UCSD-AML1 (cell line): Measurements from ENCODE around the gene FABP3.
"Not testable (repeated sequence)": the region's sequence is repeated elsewhere in the genome, so short reads cannot be mapped to it uniquely, and the experiment has no call there.

Experiments used
- DNase-seq: peaks from one replicate; lab custom pipeline; 2025; ENCODE audit not compliant: unreplicated experiment; lab: John Stamatoyannopoulos, UW

FABP3 gene

GRCh38 chr1:31399976-31400375 lies 27.1 kb upstream of the FABP3 start:
- DNase-seq = no peak

GRCh38 chr1:31398246-31398645 lies 25.4 kb upstream of the FABP3 start:
- DNase-seq = no peak

DNA sequence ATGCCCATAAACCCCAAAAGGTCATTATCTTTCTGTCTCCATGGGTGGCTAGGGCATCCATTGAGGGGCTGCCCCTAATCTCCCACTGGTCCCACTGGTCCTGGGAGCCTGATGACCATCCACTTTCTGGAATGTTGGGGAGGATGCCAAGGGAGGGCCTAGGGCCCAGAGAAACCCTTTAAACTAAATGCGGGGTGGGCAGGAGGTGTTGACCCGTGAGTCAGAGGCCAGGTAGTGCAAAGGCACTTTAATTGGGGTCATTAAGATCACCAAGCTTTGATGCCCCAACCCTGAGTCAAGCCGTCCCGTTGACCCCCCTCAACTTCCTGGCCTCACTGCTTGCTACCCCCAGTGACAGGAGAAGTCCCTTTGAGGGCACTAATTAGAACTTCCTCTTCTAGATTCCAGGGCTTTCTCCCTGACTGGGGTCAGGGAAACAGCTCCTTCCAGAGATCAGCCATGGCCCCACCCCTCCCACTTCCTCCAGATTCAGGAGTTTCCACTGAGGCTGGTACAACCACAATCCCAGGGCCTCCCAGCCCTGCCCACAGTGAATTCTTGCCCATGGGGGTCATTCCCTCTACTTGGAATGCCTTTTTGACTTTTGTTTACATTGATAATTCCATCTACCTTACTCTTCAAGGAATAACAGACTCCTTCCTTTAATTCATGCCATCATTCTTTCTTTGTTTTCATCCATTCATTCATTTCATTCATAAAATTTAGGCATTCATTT lies 24.7 kb upstream of the FABP3 start:
- no peak for DNase-seq

GRCh38 chr1:31396633-31397351 lies 23.9 kb upstream of the FABP3 start:
- no peak for DNase-seq

GRCh38 chr1:31394584-31395193 lies 21.8 kb upstream of the FABP3 start:
- DNase-seq = peak; percentile 81

- no peak for DNase-seq
Observed at GRCh38 chr1:31393463-31393862, 20.6 kb upstream of the FABP3 start.

DNA sequence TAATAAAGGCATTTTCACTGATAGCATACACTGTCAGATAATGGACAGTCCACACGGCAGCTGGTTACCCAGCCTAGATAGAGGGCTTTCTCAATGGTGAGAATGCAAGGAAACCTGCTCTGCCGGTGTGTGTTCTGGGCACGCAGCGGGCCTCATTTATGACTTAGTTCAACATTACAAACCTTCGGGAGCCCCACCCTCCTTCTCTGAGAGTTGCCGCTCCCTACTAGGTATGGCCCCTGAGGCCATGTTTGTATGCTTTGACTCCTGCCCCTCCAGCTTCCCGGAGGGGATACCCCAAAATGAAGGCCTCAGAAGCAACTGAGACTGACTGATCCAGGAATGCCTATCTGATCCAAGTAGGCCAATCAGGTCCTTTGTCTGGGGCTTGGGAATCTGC lies 17.2 kb upstream of the FABP3 start:
- DNase-seq = no peak

GRCh38 chr1:31389616-31390015 lies 16.7 kb upstream of the FABP3 start:
- DNase-seq = no peak

- DNase-seq = no peak
Observed at GRCh38 chr1:31387612-31388011, 14.7 kb upstream of the FABP3 start.

DNA sequence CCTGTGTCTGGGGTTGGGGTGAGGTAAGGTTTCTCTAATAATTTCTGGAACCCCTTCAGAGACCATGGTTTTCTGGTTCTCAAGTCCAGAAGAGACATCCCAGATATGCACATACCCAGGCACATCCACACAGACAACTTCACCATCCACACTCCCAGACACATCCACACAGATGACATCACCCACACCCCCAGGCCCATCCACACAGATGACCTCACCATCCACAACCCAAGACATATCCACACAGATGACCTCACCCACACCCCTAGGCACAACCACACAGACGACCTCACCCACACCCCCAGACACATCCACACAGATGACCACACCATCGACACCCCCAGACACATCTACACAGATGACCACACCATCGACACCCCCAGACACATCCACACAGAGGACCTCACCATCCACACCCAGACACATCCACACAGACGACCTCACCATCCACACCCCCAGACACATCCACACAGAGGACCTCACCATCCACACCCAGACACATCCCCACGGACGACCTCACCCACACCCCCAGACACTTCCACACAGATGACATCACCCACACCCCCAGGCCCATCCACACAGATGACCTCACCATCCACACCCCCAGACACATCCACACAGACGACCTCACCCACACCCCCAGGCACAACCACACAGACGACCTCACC lies 13.8 kb upstream of the FABP3 start:
- DNase-seq = not testable (repeated sequence)

GRCh38 chr1:31383967-31384366 lies 11.1 kb upstream of the FABP3 start:
- DNase-seq = no peak

DNA sequence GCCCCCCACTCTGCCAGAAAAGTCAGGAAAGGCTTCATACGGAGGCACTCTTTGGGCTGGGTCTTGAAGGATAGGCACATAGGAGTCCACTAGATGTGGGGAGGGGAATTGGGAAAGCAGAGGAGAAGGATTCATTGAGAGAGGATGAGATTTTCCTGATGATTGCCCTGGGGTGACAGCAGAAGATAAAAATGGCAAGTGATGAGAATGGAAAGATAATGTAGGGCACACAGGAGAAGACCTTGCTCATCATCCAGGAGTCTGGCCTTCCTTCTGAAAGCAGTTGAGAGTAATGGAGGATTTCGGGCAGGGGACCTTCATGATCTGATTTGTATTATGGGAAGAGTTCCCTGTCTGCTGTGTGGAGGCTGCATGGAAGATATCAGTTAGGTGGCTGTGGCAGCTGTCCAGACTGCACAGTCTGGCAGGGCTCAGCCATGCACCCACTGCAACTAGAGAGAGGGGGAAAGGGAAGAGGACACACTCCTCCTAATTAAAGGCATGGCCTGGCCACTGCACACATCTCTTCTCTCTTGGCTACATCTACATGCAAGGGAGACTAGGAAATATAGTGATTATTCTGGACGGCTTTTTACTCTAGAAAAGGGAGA lies 9.6 kb upstream of the FABP3 start:
- no peak for DNase-seq

DNA sequence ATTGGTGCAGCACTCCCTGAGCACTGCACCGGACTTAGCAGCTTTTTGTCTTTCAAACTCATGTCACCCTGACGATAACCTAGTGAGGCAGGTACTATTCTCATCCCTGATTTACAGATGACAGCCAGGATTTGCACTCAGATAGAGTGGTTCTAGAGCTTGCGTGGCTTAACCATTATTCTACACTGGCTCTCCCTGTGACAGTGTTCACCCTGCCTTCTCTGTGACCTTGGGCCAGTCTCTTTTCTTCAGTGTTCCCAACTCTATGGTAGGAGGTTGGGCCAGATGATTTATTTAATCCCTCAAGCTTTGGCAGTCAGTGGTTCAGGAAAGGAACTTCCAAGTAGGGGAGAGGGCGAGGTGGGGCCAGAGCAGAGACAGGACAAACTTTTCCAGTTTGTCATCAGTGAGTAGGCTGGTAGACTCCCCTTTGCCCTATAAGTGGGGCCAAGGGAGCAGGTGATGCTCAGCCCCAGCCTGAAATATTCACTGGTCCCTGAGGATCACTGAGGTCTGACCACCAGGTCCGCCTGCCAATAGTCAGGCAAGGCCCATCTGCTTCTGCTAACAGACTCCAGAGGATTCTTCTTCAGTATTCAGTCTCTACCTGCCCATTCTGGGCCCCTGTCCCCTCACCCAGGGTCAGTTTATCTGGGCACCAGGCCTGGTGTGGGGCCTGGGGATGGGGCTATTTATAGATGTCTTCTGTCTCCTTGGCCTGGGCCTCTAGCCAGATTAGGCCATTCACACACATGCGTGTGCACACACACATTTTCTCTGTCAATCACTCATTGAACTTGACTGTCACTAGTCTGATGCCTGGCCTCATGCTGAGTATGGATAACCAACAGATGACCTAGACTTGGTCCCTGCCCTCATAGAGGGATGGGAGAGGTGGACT lies 8.8 kb upstream of the FABP3 start:
- no peak for DNase-seq

DNA sequence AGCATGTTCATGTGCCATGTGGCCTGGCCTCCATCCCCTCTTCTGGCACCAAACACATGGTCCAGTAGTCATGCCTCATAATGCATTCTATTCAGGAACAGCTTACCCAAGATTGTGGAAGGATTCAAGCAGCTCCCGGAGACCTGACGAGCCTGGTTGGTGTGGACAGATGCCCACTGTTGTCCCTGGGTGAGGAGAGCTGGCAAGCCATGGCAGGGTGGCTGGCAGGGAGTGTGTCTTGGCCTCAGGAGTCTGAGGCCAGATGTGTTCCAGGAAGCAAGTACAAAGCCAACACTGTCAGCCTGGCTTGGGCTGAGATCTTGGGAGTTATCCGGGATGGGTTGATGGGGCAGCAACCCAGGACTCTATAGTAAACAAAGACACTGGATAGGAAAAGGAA lies 7.3 kb upstream of the FABP3 start:
- no peak for DNase-seq

- DNase-seq = no peak
Observed at GRCh38 chr1:31378001-31378400, 5.1 kb upstream of the FABP3 start.

- DNase-seq = no peak
Observed at GRCh38 chr1:31377364-31377863, 4.5 kb upstream of the FABP3 start.

DNA sequence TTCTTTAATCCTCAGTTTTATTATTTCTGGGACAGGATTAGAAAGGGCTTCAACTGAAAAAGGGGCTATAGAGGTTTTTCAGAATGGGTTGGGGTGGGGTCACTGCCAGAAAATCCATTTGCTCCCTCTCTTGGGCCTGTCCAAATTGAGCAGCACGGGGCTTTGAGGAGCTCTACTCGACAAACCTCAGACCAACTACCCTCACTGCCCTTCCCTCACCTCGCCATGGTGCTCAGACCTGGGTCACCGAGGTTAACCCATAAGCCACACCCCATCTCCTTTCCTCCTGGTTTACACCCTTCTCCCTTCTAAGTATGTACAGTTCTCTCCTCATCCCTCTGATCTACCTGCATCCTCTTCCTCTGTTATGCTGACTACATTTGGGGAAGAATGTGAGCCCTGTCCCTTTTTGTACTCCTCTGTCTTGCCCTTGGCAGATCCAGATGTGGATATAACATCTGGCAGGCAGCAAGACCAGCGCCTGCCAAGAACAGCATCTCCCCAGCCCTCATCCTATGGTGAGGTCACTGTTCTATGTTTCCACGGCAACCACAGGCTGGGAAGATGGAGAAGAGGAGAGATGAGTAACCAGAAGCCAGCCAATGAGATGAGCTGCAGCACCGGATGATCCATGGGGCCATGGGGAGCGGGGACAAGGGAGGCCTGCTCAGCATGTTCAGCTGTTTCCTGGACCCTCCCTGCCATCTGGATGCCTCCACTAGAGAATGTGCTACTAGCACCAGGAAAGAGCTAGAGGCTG lies 3.7 kb upstream of the FABP3 start:
- no peak for DNase-seq

DNA sequence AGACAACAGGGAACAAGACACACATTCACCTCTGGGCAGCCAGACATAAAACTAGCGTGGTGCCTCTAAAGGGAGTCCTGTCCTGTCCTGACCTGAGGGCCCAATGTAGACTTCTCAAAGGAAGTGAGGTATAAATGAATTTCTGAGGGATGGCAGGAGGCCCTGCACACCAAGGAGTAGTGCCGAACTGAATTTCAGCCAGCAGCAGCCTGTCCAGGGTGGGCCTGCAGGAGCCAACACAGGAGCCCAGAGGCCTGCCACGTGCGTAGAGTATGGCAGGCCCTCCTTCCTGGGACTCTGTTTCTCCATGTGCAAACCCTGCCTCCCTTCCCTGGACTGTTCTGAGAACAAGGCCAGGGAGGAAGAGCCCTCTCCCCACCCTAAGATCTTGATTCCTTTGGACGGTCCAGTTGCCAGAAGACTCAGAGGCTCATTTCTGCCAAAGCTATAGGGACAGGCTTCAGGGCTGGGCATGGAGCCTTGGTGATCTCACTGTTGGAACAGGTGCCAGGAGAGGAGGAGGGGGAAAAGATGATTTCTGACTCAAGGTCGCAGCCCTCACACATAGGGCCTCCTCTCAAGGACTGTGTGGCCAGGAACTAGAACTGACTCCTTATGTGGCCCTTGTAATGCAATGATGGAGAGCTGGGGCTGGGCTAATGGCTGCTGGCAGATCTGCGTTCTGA lies 1.8 kb upstream of the FABP3 start:
- DNase-seq = no peak
